B cell (primary cell): ENCODE measurements around the gene NTN1.

Source experiments
- EZH2 ChIP-seq: IDR thresholded peaks from 2 replicates; pipeline ENCODE4 v1.6.1; 2012; ENCODE audit warnings: borderline replicate concordance, low read depth, mild to moderate bottlenecking, moderate library complexity, low read length; ENCODE audit not compliant: insufficient read depth, poor library complexity, severe bottlenecking
- TF ChIP-seq, protein P1 (sequence below): fragments of 200-600 bp; IDR thresholded peaks from one replicate; pipeline ENCODE4 v1.8.0; 2022; ENCODE audit warnings: antibody characterized with exemption, mild to moderate bottlenecking

DNA sequence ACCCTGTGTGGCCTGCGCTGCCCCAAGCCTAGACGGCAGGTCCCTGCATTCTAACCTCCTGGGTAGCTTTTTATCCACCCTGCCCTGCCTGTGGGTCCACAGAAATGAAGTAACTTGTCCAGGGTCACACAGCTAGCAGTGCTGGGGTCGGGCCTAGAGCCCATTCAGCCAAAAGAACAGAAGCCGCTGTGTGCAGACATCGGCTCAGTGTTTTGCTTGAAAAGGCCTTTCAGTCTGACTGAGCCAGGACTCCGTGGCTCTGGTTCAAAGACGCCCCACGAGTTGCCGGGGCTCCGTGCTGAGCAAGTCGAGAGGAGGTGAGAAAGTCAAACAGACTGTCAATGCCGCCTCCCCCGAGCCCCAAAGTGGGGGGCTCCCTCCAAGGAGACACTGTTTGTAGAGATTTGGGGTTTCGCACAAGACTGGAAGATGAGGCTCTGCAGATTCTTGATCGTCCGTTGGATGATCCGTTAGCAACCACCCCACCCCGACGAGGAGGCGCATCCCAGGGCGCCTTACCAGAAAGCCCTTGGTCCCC lies 226.2 kb downstream of the NTN1 start:
- TF ChIP-seq, protein P1, sequence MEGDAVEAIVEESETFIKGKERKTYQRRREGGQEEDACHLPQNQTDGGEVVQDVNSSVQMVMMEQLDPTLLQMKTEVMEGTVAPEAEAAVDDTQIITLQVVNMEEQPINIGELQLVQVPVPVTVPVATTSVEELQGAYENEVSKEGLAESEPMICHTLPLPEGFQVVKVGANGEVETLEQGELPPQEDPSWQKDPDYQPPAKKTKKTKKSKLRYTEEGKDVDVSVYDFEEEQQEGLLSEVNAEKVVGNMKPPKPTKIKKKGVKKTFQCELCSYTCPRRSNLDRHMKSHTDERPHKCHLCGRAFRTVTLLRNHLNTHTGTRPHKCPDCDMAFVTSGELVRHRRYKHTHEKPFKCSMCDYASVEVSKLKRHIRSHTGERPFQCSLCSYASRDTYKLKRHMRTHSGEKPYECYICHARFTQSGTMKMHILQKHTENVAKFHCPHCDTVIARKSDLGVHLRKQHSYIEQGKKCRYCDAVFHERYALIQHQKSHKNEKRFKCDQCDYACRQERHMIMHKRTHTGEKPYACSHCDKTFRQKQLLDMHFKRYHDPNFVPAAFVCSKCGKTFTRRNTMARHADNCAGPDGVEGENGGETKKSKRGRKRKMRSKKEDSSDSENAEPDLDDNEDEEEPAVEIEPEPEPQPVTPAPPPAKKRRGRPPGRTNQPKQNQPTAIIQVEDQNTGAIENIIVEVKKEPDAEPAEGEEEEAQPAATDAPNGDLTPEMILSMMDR, result no peak
- TF ChIP-seq EZH2, result no peak
